ENCODE results near the gene DARS2. TPM values are rescaled to one million over a fixed set of nuclear protein-coding genes. Genes with fewer than 3 reads are reported as not detected.

DARS2 gene
- total and polyA plus RNA-seq, 4 donors: 5.0 to 13.0 (median 10.1) TPM

GRCh38 chr1:173832748-173833147 is 8.3 kb downstream of the DARS2 start:
- Histone ChIP-seq H3K4me1 (ENCODE audit: control insufficient read depth in 4 of 4, insufficient read depth in 4 of 4, low read length in 3 of 4) (no peaks in the 10 kb centered on the region), H3K9me3 (ENCODE audit: control insufficient read depth in 4 of 4, low read length in 3 of 4) (no peaks in the 10 kb centered on the region), H3K4me3 (ENCODE audit: low read depth in 1 of 3, low read length in 3 of 3) (no peak overlapping the region), H3K9ac (ENCODE audit: low read depth in 1 of 2, low read length in 2 of 2) (no peak overlapping the region), H3K27ac (ENCODE audit: low read depth in 1 of 2, low read length in 2 of 2) (no peak overlapping the region), H3K27me3 (ENCODE audit: control insufficient read depth in 4 of 4, insufficient read depth in 4 of 4, low read length in 3 of 4) (no peaks in the 10 kb centered on the region), H3K36me3 (ENCODE audit: control insufficient read depth in 4 of 4, insufficient read depth in 3 of 4, low read depth in 1 of 4, low read length in 3 of 4) (peaks cover 0 to 26% (median 20%) of the 10 kb centered on the region in 4 donors)
- 100% methylated on average over 1 of the region's 1 CpG for WGBS
- no peak for TF ChIP-seq ZBTB33 (IDR thresholded peaks at IDR 0.05)
- no peak for TF ChIP-seq RAD21 (IDR thresholded peaks at IDR 0.05)
- no peak for TF ChIP-seq ATF3 (IDR thresholded peaks at IDR 0.05)
- no peak for TF ChIP-seq HNF4A (conservative IDR thresholded peaks at IDR 0.05)
- TF ChIP-seq FOXA2 (IDR thresholded peaks at IDR 0.05): no peak
- no peak for TF ChIP-seq GABPA (IDR thresholded peaks at IDR 0.05 in 1 of 2, conservative IDR thresholded peaks at IDR 0.05 in 1 of 2)
- DNase-seq (ENCODE audit: low spot score): no peak

GRCh38 chr1:173852105-173852504 is 27.6 kb downstream of the DARS2 start:
- H3K9me3 ChIP-seq (ENCODE audit: control insufficient read depth in 4 of 4, low read length in 3 of 4): no peaks in the 10 kb centered on the region
- peaks cover 0 to 5% (median 2%) of the 10 kb centered on the region in 4 donors for H3K36me3 ChIP-seq (ENCODE audit: control insufficient read depth in 4 of 4, insufficient read depth in 3 of 4, low read depth in 1 of 4, low read length in 3 of 4)
- WGBS: 92% methylated on average over 4 of the region's 4 CpGs
- H3K4me1 ChIP-seq (ENCODE audit: control insufficient read depth in 4 of 4, insufficient read depth in 4 of 4, low read length in 3 of 4): no peaks in the 10 kb centered on the region
- no peaks in the 10 kb centered on the region for H3K27me3 ChIP-seq (ENCODE audit: control insufficient read depth in 4 of 4, insufficient read depth in 4 of 4, low read length in 3 of 4)
- H3K27ac ChIP-seq (ENCODE audit: low read depth in 1 of 2, low read length in 2 of 2): no peak overlapping the region
- H3K4me3 ChIP-seq (ENCODE audit: low read depth in 1 of 3, low read length in 3 of 3): no peak overlapping the region
- DNase-seq (ENCODE audit: low spot score): no peak
- H3K9ac ChIP-seq (ENCODE audit: low read depth in 1 of 2, low read length in 2 of 2): no peak overlapping the region
- TF ChIP-seq JUND (IDR thresholded peaks at IDR 0.05) (no peak), MAX (IDR thresholded peaks at IDR 0.05) (no peak), CTCF (IDR thresholded peaks at IDR 0.05; ENCODE audit: low read depth, low read length, missing input control) (no peak), YY1 (IDR thresholded peaks at IDR 0.05) (no peak), HNF4G (IDR thresholded peaks at IDR 0.05) (no peak)

GRCh38 chr1:173853074-173853473 is 28.6 kb downstream of the DARS2 start:
- WGBS: 75% methylated on average over 5 of the region's 5 CpGs
- no peaks in the 10 kb centered on the region for H3K9me3 ChIP-seq (ENCODE audit: control insufficient read depth in 4 of 4, low read length in 3 of 4)

More at GRCh38 chr1:173853074-173853473, 28.6 kb downstream of the DARS2 start:
- DNase-seq (ENCODE audit: low spot score): no peak
- Histone ChIP-seq H3K4me1 (ENCODE audit: control insufficient read depth in 4 of 4, insufficient read depth in 4 of 4, low read length in 3 of 4) (no peaks in the 10 kb centered on the region), H3K27me3 (ENCODE audit: control insufficient read depth in 4 of 4, insufficient read depth in 4 of 4, low read length in 3 of 4) (no peaks in the 10 kb centered on the region), H3K4me3 (ENCODE audit: low read depth in 1 of 3, low read length in 3 of 3) (no peak overlapping the region), H3K36me3 (ENCODE audit: control insufficient read depth in 4 of 4, insufficient read depth in 3 of 4, low read depth in 1 of 4, low read length in 3 of 4) (peaks cover 0 to 8% (median 4%) of the 10 kb centered on the region in 4 donors), H3K9ac (ENCODE audit: low read depth in 1 of 2, low read length in 2 of 2) (no peak overlapping the region), H3K27ac (ENCODE audit: low read depth in 1 of 2, low read length in 2 of 2) (peak overlapping the region in 1 of 2 donors; percentile 17)
- TF ChIP-seq NR2F2 (IDR thresholded peaks at IDR 0.05) (peak; percentile 56), SP1 (IDR thresholded peaks at IDR 0.05) (peak; percentile 31), RAD21 (IDR thresholded peaks at IDR 0.05) (no peak)
